Smooth muscle cell (in vitro differentiated cells): Measurements from ENCODE around the gene HJV. TPM values are rescaled to one million over a fixed set of nuclear protein-coding genes. Genes with fewer than 3 reads are reported as not detected.
"Not testable (repeated sequence)": the region's sequence is repeated elsewhere in the genome, so short reads cannot be mapped to it uniquely, and the experiment has no call there.

Experiments used
- DNase-seq: peaks from one replicate; lab custom pipeline; 2025; ENCODE audit not compliant: unreplicated experiment; lab: John Stamatoyannopoulos, UW
- H2AFZ ChIP-seq: fragments of 200-600 bp; sonication (generic); 2 replicates; pipeline ENCODE4 v1.6.0; 2016; ENCODE audit warnings: antibody characterized with exemption, low read depth, mild to moderate bottlenecking
- H3F3A ChIP-seq: fragments of 200-600 bp; sonication (generic); 2 replicates; pipeline ENCODE4 v1.6.0; 2017; ENCODE audit warnings: antibody characterized with exemption, low read depth
- H3K27ac ChIP-seq: fragments of 200-600 bp; sonication (generic); 2 replicates; pipeline ENCODE4 v1.5.1; 2016; ENCODE audit warnings: low read depth, mild to moderate bottlenecking
- H3K27me3 ChIP-seq: fragments of 200-600 bp; sonication (generic); 2 replicates; pipeline ENCODE4 v1.6.1; 2016; ENCODE audit warnings: low read depth, mild to moderate bottlenecking
- H3K36me3 ChIP-seq: fragments of 200-600 bp; sonication (generic); 2 replicates; pipeline ENCODE4 v1.5.1; 2016; ENCODE audit warnings: low read depth
- H3K4me1 ChIP-seq: fragments of 200-600 bp; sonication (generic); 2 replicates; pipeline ENCODE4 v1.5.1; 2016; ENCODE audit warnings: low read depth
- H3K4me2 ChIP-seq: fragments of 200-600 bp; sonication (generic); 2 replicates; pipeline ENCODE4 v1.6.0; 2016; ENCODE audit warnings: mild to moderate bottlenecking
- H3K4me3 ChIP-seq: fragments of 200-600 bp; sonication (generic); 2 replicates; pipeline ENCODE4 v1.5.1; 2016; ENCODE audit warnings: mild to moderate bottlenecking
- H3K79me2 ChIP-seq: fragments of 200-600 bp; sonication (generic); 2 replicates; pipeline ENCODE4 v1.6.0; 2016; ENCODE audit warnings: low read depth, mild to moderate bottlenecking
- H3K9ac ChIP-seq: fragments of 200-600 bp; sonication (generic); 2 replicates; pipeline ENCODE4 v1.6.0; 2016; ENCODE audit warnings: low read depth
- H3K9me3 ChIP-seq: fragments of 200-600 bp; sonication (generic); replicated peaks from 2 replicates; pipeline ENCODE4 v1.5.1; 2016; ENCODE audit warnings: low read depth
- H4K20me1 ChIP-seq: fragments of 200-600 bp; sonication (generic); 2 replicates; pipeline ENCODE4 v1.6.0; 2016; ENCODE audit warnings: low read depth
- CTCF ChIP-seq: fragments of 200-600 bp; sonication (generic); IDR thresholded peaks from 2 replicates; pipeline ENCODE4 v1.5.1; 2017; ENCODE audit warnings: borderline replicate concordance, mild to moderate bottlenecking, antibody characterized with exemption; ENCODE audit not compliant: insufficient read depth, poor library complexity, severe bottlenecking
- WGBS: methylation state at CpG from one replicate; pipeline ENCODE4 v1.1.7; 2016; ENCODE audit warnings: low lambda C conversion rate; 5-methylcytosine and 5-hydroxymethylcytosine counted together
- polyA plus RNA-seq: library from polyadenylated mRNA; unstranded; fragments of >200 nt; fragmentation: Nextera tagmentation; extraction: Ambion mirVana; gene quantifications from 2 replicates; pipeline ENCODE4 v1.2.1, GENCODE V29; 2016
- total RNA-seq: library from RNA; depleted of rRNA; stranded (reverse); fragments of >200 nt; gene quantifications from 2 replicates; pipeline ENCODE4 v1.2.3, GENCODE V29; 2014

Gene HJV
- total and polyA plus RNA-seq, 2 experiments from 2014 or later, result not detected

GRCh38 chr1:146032631-146033219 lies 11.2 kb upstream of the HJV start:
- H3K27ac ChIP-seq, result no peak overlapping the region
- no peak overlapping the region for H3K4me2 ChIP-seq
- no peaks in the 10 kb centered on the region for H3K79me2 ChIP-seq
- no peaks in the 10 kb centered on the region for H3K4me1 ChIP-seq
- WGBS, result 60% methylated on average over 6 of the region's 6 CpGs
- no peak overlapping the region for H2AFZ ChIP-seq
- TF ChIP-seq CTCF, result peak; percentile 45
- no peaks in the 10 kb centered on the region for H3K9me3 ChIP-seq
- no peak overlapping the region for H3K4me3 ChIP-seq
- H4K20me1 ChIP-seq, result no peaks in the 10 kb centered on the region
- DNase-seq, result no peak
- no peaks in the 10 kb centered on the region for H3K36me3 ChIP-seq
- H3F3A ChIP-seq, result peaks cover 13% of the 10 kb centered on the region
- no peaks in the 10 kb centered on the region for H3K27me3 ChIP-seq
- no peak overlapping the region for H3K9ac ChIP-seq

DNA sequence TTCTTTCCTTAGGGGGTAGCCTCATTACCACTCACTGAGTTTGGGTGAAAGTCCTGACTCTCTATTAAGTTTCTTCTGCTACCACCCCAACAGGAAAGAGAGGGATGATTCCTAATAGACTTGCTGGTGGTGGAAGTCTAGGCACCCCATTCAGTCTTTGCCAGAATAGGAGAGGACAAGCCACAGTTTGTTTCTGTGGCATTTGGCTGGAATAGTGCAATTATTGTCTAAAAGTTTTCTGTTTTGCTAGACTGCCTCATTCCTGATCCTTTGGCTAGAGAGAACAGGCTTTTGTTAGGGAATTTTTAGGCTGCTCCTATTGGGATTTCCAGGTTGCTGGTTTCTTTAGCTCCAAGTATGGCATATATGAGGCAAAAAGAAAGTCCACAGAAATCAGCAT lies 9.9 kb upstream of the HJV start:
- DNase-seq, result no peak
- H4K20me1 ChIP-seq, result no peaks in the 10 kb centered on the region
- no peak overlapping the region for H2AFZ ChIP-seq
- H3F3A ChIP-seq, result peaks cover 3% of the 10 kb centered on the region
- H3K36me3 ChIP-seq, result no peaks in the 10 kb centered on the region
- no peaks in the 10 kb centered on the region for H3K79me2 ChIP-seq
- H3K27me3 ChIP-seq, result no peaks in the 10 kb centered on the region
- no peaks in the 10 kb centered on the region for H3K4me1 ChIP-seq
- no peak overlapping the region for H3K4me2 ChIP-seq
- no peaks in the 10 kb centered on the region for H3K9me3 ChIP-seq
- H3K9ac ChIP-seq, result no peak overlapping the region
- no peak overlapping the region for H3K4me3 ChIP-seq
- TF ChIP-seq CTCF, result no peak
- H3K27ac ChIP-seq, result no peak overlapping the region

- no peaks in the 10 kb centered on the region for H4K20me1 ChIP-seq
- H3K36me3 ChIP-seq, result no peaks in the 10 kb centered on the region
- TF ChIP-seq CTCF, result no peak
- H3K9me3 ChIP-seq, result no peaks in the 10 kb centered on the region
- H3K4me3 ChIP-seq, result no peak overlapping the region
- no peaks in the 10 kb centered on the region for H3K4me1 ChIP-seq
- H3K4me2 ChIP-seq, result no peak overlapping the region
- H3K9ac ChIP-seq, result no peak overlapping the region
- H3K27me3 ChIP-seq, result no peaks in the 10 kb centered on the region
- H3K79me2 ChIP-seq, result no peaks in the 10 kb centered on the region
- no peak overlapping the region for H3K27ac ChIP-seq
- H3F3A ChIP-seq, result no peaks in the 10 kb centered on the region
- DNase-seq, result no peak
- H2AFZ ChIP-seq, result no peak overlapping the region
Observed at GRCh38 chr1:146029117-146029516, 7.6 kb upstream of the HJV start.

- not testable (repeated sequence) for H3K4me3 ChIP-seq, H3K4me2 ChIP-seq, H3K4me1 ChIP-seq, H3K27me3 ChIP-seq, DNase-seq, H4K20me1 ChIP-seq, H3K36me3 ChIP-seq, H3F3A ChIP-seq, H2AFZ ChIP-seq, H3K27ac ChIP-seq, H3K79me2 ChIP-seq, H3K9ac ChIP-seq, H3K9me3 ChIP-seq
- 94% methylated on average over 1 of the region's 1 CpG for WGBS
Observed at GRCh38 chr1:146026650-146027049, 5.1 kb upstream of the HJV start.

- not testable (repeated sequence) for DNase-seq, H4K20me1 ChIP-seq, H3K79me2 ChIP-seq, H2AFZ ChIP-seq, H3K4me1 ChIP-seq, H3K9ac ChIP-seq, H3F3A ChIP-seq, H3K9me3 ChIP-seq, H3K4me3 ChIP-seq, H3K36me3 ChIP-seq, H3K4me2 ChIP-seq
- Histone ChIP-seq H3K27ac (peak overlapping the region; percentile 28), H3K27me3 (peaks cover 12% of the 10 kb centered on the region)
- WGBS, result 80% methylated on average over 2 of the region's 2 CpGs
Observed at GRCh38 chr1:146025787-146026495, 4.4 kb upstream of the HJV start.
